Type B pancreatic cell (in vitro differentiated cells): Measurements from ENCODE around the gene GDPGP1. TPM values are rescaled to one million over a fixed set of nuclear protein-coding genes. Genes with fewer than 3 reads are reported as not detected.
A peak's percentile ranks its signal among the peaks of the same experiment; 100 is the strongest.

Experiments
- DNase-seq: peaks from one replicate; pipeline ENCODE4 v3.0.0; 2021; ENCODE audit warnings: mixed read lengths; ENCODE audit not compliant: unreplicated experiment; ENCODE audit errors: extremely low spot score
- H3K27ac Mint-ChIP-seq: 2 replicates; pipeline ENCODE4 v1.8.0; 2021; ENCODE audit warnings: mild to moderate bottlenecking, mixed read lengths
- H3K27me3 Mint-ChIP-seq: 2 replicates; pipeline ENCODE4 v1.8.0; 2021; ENCODE audit warnings: mixed read lengths
- H3K36me3 Mint-ChIP-seq: 2 replicates; pipeline ENCODE4 v1.8.0; 2021; ENCODE audit warnings: mixed read lengths
- H3K4me1 Mint-ChIP-seq: one replicate; pipeline ENCODE4 v1.8.0; 2021; ENCODE audit warnings: mixed read lengths; ENCODE audit not compliant: unreplicated experiment
- H3K4me3 Mint-ChIP-seq: 2 replicates; pipeline ENCODE4 v1.8.0; 2021; ENCODE audit warnings: mild to moderate bottlenecking, mixed read lengths
- H3K9me3 Mint-ChIP-seq: 2 replicates; pipeline ENCODE4 v1.8.0; 2021; ENCODE audit warnings: mixed read lengths
- CTCF ChIP-seq: fragments of 200-600 bp; sonication (generic); conservative IDR thresholded peaks from 2 replicates; pipeline ENCODE4 v1.5.0; 2021; ENCODE audit warnings: antibody characterized with exemption, mild to moderate bottlenecking
- total RNA-seq: library from RNA; stranded (reverse); gene quantifications from 2 replicates; pipeline ENCODE4 v1.2.1, GENCODE V29; 2021; ENCODE audit warnings: low replicate concordance

GDPGP1 gene
- total RNA-seq, 1 donor from 2014 or later: 6.1 TPM

GRCh38 chr15:90189781-90190467 lies 44.1 kb upstream of the GDPGP1 start:
- Mint-ChIP-seq H3K4me1 (peaks cover 23% of the 10 kb centered on the region), H3K36me3 (no peaks in the 10 kb centered on the region), H3K27ac (no peak overlapping the region), H3K9me3 (no peaks in the 10 kb centered on the region), H3K27me3 (no peaks in the 10 kb centered on the region), H3K4me3 (no peak overlapping the region)
- TF ChIP-seq CTCF: no peak
- DNase-seq: no peak

DNA sequence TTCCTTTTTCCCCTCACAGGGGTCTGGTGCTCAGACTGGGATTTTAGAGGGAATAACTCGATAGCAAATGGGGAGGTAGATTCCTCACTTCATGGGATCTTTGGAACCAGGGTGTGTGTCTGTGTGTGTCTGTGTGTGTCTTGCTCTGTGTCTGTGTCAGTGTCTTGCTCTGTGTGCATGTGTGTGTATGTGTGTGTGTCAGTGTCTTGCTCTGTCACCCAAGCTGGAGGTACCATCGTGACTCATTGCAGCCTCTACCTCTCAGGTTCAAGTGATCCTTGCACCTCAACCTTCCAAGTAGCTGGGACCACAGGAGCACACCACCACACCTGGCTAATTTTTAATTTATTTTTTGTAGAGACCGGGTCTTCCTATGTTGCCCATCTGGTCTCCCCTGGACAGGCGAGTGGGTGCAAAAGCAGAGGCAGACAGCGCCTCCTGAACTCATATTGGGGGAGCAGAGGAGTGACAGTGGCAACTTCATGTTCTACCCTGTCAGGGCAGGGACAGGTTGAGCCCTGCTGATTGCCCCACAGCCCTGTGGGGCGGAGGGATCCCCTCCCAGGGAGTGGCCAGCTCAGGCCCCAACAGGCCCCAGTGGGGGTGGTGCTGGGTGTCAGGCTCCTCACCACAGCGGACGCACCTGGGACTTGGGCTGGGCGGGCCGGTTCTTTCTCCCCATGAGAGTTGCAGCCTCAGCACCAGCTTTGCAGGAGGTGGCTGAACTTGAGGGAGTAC lies 43.2 kb upstream of the GDPGP1 start:
- Mint-ChIP-seq H3K4me3 (no peak overlapping the region), H3K36me3 (no peaks in the 10 kb centered on the region), H3K27ac (no peak overlapping the region), H3K4me1 (peaks cover 18% of the 10 kb centered on the region), H3K9me3 (no peaks in the 10 kb centered on the region), H3K27me3 (no peaks in the 10 kb centered on the region)
- no peak for TF ChIP-seq CTCF
- DNase-seq: no peak

GRCh38 chr15:90191344-90191687 lies 42.7 kb upstream of the GDPGP1 start:
- no peak for TF ChIP-seq CTCF
- H3K36me3 Mint-ChIP-seq: no peaks in the 10 kb centered on the region
- no peaks in the 10 kb centered on the region for H3K27me3 Mint-ChIP-seq
- H3K4me1 Mint-ChIP-seq: peaks cover 18% of the 10 kb centered on the region
- DNase-seq: no peak
- no peak overlapping the region for H3K4me3 Mint-ChIP-seq
- no peaks in the 10 kb centered on the region for H3K9me3 Mint-ChIP-seq
- peak overlapping the region; percentile 56 for H3K27ac Mint-ChIP-seq

GRCh38 chr15:90191794-90192509 lies 42.1 kb upstream of the GDPGP1 start:
- H3K36me3 Mint-ChIP-seq: no peaks in the 10 kb centered on the region
- no peak overlapping the region for H3K4me3 Mint-ChIP-seq
- H3K27ac Mint-ChIP-seq: peak overlapping the region; percentile 56
- TF ChIP-seq CTCF: no peak
- peaks cover 17% of the 10 kb centered on the region for H3K4me1 Mint-ChIP-seq
- H3K9me3 Mint-ChIP-seq: no peaks in the 10 kb centered on the region
- H3K27me3 Mint-ChIP-seq: no peaks in the 10 kb centered on the region
- no peak for DNase-seq

DNA sequence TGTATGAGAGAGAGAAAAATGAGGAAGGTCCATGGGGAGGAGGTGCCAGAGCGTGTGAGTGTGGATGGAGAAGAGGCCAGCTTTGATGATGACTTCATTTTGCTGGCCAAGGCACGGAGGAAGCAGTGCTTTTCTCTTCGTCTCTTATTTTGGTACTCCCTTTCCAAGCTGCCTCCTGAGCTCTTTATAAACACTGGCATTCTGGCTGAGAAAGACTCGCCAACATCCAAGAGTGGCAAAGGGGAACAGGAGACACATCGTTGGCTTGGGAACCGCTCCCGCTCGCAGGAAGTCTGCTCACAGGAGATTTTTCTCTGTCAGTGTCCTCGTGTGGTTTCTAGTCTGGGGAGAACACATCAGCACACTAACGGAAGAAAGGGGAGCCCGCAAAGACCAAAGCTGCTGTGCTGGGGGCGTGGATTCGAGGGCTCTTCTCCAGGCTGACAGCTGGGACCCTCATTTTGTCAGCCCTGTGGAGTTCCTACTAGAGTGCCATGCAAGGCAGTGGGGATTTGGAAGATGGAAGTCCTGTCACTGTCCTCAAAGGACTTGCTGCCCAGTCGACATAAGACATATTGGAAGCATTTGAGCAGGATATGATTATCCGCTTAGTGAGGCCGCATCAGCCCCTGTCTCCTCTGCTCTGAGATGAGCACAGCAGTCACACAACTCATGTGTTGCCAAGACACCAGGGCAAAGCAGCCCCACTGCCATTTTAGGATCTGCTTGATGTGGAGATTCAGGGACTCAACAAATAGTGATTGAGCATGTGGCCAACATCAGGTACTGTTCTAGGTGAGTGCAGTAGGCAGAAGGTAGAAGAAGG lies 40.8 kb upstream of the GDPGP1 start:
- H3K27me3 Mint-ChIP-seq: no peaks in the 10 kb centered on the region
- no peaks in the 10 kb centered on the region for H3K36me3 Mint-ChIP-seq
- no peak overlapping the region for H3K4me3 Mint-ChIP-seq
- H3K27ac Mint-ChIP-seq: no peak overlapping the region
- DNase-seq: no peak
- H3K9me3 Mint-ChIP-seq: no peaks in the 10 kb centered on the region
- TF ChIP-seq CTCF: no peak
- peaks cover 10% of the 10 kb centered on the region for H3K4me1 Mint-ChIP-seq
